Islet precursor cell (in vitro differentiated cells): ENCODE measurements around the gene DNAJB11.

Source experiments
- DNase-seq: peaks from one replicate; pipeline ENCODE4 v3.0.0-alpha.2; 2018

The DNAJB11 gene

DNA sequence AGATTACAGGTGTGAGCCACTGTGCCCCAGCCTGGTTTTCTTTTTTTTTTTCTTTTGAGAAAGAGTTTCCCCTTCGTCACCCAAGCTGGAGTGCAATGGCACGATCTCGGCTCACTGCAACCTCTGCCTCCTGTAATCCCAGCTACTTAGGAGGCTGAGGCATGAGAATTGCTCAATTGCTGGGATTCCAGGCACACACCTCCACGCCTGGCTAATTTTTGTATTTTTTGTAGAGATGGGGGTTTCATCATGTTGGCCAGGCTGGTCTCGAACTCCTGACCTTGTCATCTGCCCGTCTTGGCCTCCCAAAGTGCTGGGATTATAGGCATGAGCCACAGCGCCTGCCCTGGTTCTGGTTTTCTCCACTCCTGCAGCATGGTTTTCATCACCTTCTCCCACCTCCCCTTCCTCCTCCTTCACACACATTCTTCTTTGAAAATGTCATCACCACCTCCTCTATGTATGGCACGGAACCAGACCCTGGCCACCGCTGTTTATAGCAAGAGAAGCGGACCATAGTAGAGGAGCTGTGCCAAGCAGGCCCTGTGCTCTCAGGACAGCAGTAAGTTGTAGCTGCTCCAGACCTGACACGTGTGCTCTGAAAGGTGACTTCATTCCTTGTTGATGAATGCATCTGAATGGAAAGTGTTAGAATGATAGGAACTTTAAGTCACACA is 27.7 kb downstream of the DNAJB11 start:
- peak; percentile 81 for DNase-seq

DNA sequence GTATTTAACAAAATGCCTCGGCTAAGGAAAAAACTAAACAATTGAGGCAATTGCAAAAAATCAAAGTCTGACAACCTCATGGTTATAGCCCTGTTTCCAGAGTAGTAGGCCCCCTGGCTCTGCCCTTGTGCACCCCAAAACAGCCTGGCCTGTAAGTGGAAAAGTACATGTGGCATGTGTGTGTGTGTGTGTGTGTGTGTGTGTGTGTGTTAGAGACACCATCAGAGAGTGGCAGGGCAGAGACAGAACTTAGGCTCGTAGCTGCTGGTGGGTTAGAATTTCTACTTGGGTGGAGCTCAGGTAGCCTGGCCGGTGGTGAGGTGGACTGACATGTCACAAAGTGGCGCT is 28.2 kb downstream of the DNAJB11 start:
- DNase-seq = no peak

DNA sequence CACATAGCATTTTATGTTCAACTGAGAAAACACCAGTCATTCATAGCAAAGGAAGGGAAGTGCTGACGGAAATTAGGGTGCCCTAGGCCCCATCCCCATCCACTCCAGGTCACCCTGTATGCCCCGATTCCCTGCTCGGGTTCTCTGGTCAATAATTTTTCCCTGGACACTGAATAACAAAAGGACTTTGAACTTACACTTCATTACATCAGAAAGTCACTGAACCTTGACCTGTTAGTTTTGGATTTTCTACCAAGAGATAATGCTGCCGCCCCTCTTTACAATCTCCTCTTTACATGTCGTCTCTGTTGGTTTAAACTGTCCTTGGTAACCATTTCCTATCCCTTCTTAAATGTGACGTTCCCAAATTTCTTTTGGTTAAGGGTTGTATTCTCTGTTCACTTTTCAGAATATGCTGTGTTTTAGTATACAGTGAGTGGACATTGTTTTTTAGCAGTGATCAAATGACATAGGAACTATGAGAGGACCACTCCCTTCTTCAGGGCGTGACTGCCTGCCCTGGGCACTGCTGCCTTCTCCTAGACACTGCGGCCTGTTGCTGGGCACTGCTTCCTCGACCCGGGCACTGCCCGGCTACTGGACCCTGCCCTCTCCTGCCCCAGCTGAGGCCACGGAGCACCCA is 28.7 kb downstream of the DNAJB11 start:
- no peak for DNase-seq

DNA sequence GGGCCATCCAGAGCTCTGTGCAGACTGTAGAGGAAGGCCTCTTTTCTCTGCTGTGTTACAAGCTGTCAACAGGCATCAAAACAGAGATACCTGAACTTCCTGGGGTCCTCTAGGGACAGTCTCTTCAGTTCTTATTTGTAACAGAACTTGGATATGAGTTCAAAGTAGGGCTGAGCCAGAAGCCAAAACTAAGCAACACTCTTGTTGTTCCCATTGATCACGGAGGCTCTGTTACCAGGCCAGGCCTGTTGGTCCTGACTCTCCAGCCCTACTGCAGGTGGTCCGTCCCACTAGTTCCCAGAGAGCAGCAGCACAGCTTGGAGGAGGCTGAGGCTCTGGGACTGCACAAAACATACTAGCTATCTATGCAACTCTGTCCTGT is 29.3 kb downstream of the DNAJB11 start:
- DNase-seq = no peak

DNA sequence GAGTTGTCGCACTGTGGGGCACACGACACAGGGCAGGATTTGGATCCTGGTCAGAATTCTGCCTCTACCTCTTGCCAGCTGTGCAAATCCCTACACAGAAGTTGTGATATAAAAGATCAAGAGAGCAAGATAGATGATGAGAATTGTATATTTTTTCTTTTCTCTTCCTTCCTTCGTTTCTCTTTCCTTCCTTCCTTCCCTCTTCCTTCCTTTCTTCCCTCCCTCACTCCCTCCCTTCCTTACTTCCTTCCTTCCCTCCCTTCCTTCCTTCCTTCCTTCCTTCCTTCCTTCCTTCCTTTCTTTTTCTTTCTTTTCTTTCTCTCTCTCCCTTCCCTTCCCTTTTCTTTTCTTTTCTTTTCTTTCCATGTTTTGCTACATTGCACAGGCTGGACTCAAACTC is 30.4 kb downstream of the DNAJB11 start:
- DNase-seq = no peak

DNA sequence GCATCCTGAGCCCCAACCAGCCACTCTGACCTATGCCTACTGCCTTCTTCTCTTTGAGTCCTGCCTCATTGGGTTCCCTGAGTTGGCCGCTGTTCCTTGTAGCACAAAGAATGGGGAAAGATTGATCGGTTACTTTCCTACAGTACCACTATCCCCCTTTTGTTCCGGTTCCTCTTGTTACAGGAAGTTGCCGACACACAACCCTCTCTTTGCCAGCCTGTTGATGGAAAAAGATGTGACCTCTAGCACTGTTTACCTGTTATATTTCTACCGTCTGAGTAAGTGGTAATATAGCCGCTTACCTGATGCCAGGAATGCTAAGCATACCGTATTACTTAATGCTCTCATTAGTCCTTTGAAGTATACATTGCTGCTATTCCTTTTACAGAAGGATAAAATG is 32.6 kb downstream of the DNAJB11 start:
- no peak for DNase-seq

DNA sequence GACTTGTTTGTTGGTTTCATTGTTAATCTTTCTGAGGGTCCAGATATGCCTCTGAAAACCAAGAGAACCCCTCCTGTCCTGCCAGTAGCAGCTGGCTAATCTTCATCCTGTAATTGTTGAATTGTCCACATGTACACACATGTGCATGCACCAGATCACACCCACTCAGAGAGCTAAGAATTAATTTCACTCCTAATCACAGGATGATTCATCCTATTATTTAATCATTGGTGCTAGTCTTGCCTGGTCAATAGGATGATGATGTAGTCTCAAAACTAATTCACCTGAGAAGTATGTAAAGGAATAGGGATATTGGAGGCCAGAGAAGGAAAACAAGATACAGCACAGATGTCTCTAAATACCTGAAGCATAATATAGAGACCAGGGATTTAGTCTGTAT is 34.6 kb downstream of the DNAJB11 start:
- DNase-seq = no peak

DNA sequence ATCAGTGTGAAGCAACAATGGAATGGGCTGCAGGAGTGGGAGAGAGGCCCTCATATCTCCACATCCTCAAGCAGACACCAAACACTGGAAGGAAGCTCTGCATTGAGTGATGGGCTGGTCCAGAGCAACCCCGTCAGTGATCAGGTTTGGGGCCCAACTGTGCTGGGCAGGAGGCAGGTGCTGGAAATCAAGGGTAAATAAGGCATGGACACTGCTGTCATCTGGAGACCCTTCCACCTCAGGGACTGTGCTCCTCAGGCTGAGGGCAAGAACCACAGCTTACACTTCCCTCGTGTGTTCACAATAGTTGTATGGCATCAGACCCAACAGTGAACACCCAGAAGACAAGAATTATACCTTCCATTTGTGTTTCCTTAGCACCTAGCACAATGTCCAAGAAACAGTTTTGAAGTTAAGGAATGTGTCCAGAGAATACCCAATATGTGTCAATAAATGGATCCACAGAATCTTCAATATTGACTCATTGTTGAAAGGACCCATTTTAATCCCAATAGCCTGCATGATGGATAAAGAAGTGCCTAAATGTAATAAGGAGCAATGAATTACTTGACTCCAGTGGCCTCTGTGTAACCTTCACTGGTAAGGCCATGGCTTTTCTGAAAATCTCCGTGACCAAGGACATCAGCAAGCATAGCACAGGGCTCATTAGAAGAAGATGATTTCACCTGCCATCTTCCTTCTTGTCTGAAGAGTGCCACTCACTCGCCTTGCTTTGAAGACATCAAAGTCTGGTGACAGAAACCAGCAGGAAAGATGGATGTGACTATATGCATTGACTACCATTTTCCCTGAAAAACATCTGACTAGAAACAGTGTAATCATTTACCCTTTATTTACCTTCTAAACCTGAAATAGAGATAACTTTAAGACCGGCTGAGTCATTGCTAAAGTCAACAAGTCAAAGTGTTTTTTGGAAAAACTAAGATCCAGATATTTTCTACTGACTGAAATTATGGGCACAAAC is 35.3 kb downstream of the DNAJB11 start:
- DNase-seq = no peak

DNA sequence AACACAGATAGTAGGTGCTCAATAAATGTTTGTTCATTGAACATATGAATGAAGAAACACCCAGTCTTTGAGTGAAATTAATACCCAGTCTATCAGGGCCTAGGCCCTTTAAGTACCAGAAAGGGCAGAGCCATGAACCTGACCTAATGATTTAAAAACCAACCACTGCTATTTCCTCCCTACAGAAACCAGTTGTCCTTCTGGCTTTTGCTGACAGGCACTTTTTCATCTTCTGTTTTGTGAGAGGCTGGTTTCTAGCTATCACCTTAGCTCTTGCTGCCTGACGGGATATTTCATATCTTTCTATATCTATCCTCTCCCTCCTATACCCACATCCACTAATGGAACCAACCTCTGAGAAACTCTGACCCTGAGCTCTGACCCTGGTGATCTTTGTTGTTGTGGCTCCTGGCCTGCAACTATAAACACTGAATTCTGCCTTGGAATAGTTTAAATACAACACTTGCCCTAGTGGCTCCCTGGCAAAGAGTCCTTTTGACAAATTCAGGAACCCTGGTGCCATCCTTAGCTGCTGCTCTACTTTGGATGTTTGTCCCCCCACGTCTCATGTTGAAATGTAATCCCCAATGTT is 38.2 kb downstream of the DNAJB11 start:
- DNase-seq = no peak

DNA sequence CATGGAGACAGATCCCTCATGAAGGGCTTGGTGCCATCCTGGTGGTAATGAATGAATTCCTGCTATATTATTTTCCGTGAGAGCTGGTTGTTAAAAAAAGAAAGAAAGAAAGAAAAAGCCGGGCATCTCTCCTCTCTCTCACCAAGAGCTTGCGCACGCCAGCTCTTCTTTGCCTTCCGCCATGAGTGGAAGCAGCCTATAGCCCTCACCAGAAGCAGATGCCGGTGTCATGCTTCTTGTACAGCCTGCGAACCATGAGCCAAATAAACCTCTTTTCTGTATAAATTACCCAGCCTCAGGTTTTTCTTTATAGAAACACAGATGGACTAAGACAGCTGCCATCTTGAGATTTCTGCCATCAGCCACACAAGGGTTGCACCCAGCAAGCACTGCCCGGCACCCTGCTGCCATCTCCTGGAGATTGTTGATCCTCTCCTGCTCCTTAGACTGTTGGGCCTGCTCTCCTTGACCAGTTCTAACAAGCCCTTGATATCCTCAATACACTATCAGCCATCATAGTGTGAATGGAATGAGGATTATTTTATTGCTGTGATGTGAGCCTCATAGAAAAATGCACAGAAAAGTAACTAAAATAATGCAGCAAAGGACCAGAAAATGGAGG is 38.8 kb downstream of the DNAJB11 start:
- no peak for DNase-seq

DNA sequence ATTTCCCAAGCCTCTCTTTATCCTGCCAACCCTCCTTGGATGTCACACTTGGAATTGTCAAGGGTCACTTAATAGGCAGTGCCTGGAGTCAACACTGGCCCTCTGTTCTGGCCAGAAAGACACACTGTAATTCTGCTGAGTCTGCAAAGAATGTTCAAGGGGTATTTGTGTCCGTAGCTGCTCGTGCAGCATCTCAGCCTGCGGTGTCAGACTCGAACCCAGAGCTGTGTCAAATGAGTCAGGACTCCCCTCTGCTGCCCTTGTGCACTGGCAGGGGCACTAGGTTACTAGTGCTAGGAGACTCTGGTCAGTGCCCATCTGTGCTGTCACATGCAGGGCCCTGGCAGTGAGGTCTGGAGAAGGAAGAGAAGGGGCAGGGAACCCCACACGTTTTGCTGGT is 41.5 kb downstream of the DNAJB11 start:
- no peak for DNase-seq

DNA sequence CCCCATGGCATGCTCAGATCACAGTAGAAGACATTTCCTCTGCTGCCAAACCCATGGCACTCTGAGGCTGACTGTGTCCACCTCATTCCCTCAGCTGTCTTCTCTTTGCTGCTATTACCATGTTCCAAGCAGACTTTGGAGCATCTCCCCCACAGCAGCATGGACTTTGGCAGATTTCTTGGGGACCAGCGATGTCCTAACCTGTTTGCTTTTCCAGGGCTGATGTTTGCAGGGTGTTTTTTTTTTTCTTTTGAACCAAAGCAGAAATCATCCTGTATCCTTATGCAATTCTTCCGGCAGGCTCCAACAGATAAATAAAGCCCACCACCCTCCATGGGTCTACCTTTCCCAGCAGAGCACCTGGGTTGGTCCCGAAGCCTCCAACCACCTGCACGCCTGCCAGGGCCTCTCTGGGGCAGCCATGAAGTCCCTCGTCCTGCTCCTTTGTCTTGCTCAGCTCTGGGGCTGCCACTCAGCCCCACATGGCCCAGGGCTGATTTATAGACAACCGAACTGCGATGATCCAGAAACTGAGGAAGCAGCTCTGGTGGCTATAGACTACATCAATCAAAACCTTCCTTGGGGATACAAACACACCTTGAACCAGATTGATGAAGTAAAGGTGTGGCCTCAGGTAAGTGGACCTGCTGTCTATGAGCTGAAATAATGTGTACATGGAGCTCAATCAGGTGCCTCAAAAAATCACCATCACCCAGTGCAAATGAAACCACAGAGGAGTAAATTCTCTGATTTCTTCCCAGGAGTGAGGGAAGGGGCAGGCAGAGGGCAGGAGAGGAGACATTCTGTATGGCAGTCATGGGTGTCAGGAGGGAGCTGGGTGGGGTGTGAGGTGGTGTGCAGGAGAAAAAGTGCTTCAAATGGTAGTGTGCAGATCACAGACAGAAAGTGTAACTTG is 42.5 kb downstream of the DNAJB11 start, which contains the start of gene AHSG:
Gene AHSG, plus strand, starts transcription at position 340 of the 916 bp plus-strand sequence. Its CDS starts 82 bp downstream, at position 422.
- DNase-seq = no peak

DNA sequence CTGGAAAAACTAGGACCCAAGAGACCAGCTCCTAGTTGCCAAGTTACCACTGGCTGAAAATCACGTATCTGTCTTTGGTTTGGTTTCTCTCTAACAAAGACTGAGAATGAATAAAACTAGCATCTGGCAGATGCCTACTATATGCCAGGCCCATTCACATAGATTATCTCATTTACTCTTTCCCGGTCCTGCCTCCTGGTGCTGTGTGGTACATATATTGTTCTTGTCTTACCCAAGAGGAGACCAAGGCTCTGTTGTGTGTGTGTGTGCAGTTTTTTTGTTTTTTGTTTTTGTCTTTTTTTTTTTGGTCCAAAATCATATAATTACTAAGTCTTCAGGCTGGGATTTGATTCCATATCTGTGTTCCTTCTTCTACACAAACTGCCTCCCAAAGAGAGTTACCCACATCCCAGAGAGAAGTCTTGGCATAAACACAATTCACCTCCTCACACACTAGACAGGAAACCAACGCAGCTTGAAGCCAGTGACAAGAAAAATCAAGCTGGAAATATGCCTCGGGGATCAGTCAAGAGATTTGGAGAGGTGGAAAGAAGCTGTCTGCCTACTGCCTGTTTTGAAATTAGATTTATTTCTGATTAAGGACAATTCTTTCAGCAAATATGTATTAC is 43.2 kb downstream of the DNAJB11 start:
- no peak for DNase-seq

DNA sequence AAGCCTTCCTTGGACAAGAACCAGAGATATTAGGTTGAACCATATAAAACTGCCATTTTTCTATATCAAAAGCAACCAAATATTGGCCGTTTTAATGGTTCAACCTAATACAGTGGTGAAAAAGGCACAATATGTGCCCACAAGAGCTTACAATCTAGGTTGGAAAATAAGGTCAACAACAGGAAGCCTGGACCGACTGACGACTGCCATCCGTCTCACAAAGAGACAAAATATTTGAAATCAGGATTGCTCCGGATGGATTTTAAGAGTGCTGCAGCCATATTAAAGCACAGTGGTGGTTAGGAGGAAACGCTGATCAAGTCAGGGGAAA is 43.7 kb downstream of the DNAJB11 start:
- DNase-seq = no peak

DNA sequence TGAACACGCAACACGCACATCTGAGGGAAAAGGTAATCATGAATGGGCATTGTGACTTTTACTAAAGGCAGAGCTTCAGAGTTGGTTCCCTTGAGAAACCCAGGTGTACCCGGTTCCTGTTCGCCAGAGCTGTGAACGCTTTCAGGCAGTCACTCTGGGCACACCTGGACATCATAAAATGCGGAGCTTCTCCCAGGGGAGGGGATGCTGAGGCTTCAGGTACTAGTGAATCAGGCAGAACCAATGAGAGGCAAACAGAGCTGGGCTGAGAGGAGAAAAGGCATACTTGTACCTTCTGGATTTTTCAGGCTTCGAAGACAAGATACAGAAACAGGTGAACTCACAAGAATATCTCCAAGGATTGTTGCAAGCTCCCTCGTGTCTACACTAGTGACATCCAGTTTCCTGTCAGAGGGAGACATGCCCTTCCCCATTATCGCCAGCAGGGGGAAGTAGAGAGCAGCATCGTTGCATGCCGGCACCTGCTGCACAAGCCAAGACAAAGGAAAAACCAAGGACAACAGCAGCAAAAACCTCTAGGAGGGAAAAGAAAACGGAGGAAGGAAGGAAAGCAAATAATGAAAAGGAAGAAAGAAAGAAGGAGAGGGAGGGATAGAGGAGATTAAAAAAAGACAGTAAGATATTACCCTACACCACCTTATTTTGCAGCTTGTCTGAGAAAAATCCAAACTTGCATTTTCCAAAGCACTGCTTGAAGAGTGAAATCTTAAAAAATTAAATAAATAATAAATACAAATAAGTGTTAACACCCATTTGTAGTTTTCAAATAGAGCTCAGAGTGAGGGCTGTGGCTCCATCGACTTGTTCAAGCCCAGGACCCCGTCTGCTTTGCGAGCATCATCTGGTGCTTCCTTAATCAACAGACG is 44.3 kb downstream of the DNAJB11 start:
- peak; percentile 90 for DNase-seq

DNA sequence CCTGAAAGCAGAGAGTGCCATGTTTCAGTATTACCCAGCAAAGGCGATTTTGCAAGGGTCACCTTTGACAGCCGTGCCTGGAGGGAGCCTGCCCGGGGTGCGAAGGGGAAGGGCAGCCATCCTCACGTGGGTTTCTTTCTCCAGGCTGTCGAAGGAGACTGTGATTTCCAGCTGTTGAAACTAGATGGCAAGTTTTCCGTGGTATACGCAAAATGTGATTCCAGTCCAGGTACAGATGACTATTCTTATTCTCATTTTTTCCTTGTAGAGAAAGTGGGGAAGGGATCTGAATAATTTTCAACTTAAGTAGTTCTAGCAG is 45.7 kb downstream of the DNAJB11 start:
- no peak for DNase-seq

DNA sequence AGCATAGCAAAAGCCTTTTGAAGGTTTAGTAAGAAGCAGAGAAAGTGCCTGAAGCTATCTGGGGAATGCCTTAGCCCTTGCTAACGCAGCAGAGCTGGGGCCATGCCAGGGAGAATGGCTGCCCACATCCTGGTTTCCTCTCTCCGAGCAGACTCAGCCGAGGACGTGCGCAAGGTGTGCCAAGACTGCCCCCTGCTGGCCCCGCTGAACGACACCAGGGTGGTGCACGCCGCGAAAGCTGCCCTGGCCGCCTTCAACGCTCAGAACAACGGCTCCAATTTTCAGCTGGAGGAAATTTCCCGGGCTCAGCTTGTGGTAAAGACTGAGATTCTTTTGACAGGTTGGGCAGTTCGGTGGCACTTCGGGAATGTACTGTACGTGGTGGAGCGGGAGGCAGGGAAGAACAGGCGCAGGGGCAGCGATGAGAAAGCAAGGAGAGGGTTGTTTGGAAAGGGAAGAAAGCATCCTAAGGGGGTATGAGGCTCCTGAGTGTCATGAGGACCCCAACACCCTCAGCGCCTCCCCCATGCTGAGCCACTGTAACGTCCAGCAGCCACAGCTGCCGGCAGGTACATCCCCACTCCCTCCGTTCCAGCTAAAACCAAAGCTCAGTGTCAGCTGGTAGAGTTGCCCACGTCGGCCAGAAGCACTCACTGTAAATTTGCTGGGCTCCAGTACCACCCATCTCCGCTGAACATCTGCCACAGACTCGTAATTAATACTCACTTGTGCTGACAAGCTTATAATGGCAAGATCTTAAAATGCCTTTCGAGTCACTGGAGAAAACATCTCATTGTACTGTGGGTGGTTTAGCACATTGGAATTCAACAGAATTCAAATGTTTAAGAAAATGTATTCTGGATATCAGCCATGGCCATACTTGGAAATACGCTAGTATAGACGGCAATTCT is 46.8 kb downstream of the DNAJB11 start:
- peak; percentile 92 for DNase-seq

DNA sequence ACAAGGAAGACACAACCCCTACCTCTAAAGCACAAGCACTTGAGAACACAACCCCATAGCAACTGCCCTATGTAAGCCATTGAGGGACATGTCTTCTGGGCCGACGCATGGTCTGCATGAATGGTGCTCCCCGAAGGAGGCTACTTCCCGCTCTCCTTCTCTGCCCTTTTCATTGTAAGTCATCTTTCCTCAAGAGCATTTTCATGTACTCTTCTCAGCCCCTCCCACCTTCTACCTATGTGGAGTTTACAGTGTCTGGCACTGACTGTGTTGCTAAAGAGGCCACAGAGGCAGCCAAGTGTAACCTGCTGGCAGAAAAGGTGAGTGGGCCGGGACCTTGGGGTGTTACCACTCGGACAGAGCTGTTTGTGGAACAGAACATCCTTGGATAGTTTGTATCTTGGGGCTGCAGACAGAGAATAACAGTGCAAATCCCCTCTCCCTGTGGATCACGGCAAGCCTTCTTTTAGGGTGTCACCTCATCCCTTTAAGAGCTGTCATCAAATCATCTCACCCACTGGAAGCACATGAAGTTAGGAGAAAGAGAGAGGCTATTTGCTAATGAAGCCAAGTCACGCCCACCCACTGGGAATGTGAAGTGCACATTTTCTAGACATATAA is 47.9 kb downstream of the DNAJB11 start:
- DNase-seq = no peak

DNA sequence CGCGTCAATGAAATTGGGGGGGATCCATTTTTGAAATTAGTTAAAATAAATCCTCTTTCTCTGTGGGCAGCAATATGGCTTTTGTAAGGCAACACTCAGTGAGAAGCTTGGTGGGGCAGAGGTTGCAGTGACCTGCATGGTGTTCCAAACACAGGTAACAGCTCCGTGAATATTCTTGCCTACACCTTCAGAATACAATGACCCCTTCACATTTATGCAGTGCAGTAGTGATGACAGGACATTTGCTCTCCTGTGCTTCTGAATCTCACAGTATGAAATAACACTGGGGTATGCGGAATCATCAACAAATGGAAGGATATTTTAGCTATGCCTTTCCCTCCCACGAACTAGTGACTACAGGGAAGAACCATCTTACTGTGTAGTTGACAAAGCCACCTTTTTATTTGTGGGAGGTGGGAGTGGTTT is 49.3 kb downstream of the DNAJB11 start:
- no peak for DNase-seq
